Fibroblast of mammary gland (primary cell): ENCODE data around the gene CLDN17.

Experiments
- DNase-seq: peaks from one replicate; pipeline ENCODE4 v3.0.0-alpha.2; 2010; ENCODE audit warnings: low read depth
- H3K4me3 ChIP-seq: 2 replicates; pipeline ENCODE4 v1.5.1; 2011; ENCODE audit warnings: low read depth, mild to moderate bottlenecking, low read length, moderate library complexity; ENCODE audit not compliant: control insufficient read depth
- TF ChIP-seq, protein P1 (sequence below): conservative IDR thresholded peaks from 2 replicates; pipeline ENCODE4 v1.5.1; 2011; ENCODE audit warnings: low read depth, low read length, inconsistent platforms; ENCODE audit not compliant: control insufficient read depth, insufficient read depth

The CLDN17 gene

GRCh38 chr21:30166171-30166570 lies 434 bp downstream of the CLDN17 start:
- no peak for DNase-seq
- TF ChIP-seq, protein P1, sequence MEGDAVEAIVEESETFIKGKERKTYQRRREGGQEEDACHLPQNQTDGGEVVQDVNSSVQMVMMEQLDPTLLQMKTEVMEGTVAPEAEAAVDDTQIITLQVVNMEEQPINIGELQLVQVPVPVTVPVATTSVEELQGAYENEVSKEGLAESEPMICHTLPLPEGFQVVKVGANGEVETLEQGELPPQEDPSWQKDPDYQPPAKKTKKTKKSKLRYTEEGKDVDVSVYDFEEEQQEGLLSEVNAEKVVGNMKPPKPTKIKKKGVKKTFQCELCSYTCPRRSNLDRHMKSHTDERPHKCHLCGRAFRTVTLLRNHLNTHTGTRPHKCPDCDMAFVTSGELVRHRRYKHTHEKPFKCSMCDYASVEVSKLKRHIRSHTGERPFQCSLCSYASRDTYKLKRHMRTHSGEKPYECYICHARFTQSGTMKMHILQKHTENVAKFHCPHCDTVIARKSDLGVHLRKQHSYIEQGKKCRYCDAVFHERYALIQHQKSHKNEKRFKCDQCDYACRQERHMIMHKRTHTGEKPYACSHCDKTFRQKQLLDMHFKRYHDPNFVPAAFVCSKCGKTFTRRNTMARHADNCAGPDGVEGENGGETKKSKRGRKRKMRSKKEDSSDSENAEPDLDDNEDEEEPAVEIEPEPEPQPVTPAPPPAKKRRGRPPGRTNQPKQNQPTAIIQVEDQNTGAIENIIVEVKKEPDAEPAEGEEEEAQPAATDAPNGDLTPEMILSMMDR = no peak
- H3K4me3 ChIP-seq = no peak overlapping the region

GRCh38 chr21:30164796-30165195 lies 1.8 kb downstream of the CLDN17 start:
- DNase-seq = no peak
- H3K4me3 ChIP-seq = no peak overlapping the region
- TF ChIP-seq, protein P1 = no peak

DNA sequence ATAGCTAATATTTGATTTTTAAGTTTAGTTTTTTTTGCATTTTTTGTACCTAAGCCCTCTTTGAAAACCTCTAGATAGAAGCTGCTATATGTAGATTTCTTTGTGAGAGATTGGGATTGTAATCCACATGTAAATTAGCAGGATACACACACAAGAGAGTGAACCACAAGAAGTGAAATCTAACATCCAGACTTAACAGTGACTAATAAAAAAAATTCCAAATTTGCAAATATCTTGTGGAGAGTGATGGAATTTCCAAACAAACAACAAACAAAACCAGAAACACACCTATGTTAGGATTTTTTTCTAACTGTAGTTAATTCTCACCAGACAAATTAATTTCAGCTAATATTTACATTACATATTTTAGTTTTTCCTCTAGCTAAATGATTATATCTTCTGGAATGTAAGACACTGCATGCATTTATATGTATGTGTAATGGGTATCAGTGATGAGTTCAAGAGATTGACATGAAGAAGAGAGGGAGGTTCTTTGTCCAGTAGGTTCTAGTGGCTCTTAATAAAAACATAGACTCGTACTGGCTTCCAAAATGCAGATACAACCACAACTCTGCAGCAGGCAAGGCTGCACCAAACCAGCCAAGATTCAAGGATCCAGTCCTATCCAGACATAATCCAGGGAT lies 12.8 kb downstream of the CLDN17 start:
- TF ChIP-seq, protein P1 = no peak
- DNase-seq = no peak
- H3K4me3 ChIP-seq = no peak overlapping the region

- H3K4me3 ChIP-seq = no peak overlapping the region
- DNase-seq = no peak
- TF ChIP-seq, protein P1 = no peak
Observed at GRCh38 chr21:30152792-30153191, 13.8 kb downstream of the CLDN17 start.

- no peak for DNase-seq
- TF ChIP-seq, protein P1 = no peak
- no peak overlapping the region for H3K4me3 ChIP-seq
Observed at GRCh38 chr21:30148906-30149305, 17.7 kb downstream of the CLDN17 start.

- H3K4me3 ChIP-seq = no peak overlapping the region
- TF ChIP-seq, protein P1 = no peak
- no peak for DNase-seq
Observed at GRCh38 chr21:30146558-30147282, 19.9 kb downstream of the CLDN17 start.
